ENCODE data around the gene KCNK4. TPM values are rescaled to one million over a fixed set of nuclear protein-coding genes. Genes with fewer than 3 reads are reported as not detected.

The KCNK4 gene
- total and polyA plus RNA-seq, 2 of the 13 experiments (the other 11 are each of a cell fraction or from before 2014, with no cell fraction given), result not detected

DNA sequence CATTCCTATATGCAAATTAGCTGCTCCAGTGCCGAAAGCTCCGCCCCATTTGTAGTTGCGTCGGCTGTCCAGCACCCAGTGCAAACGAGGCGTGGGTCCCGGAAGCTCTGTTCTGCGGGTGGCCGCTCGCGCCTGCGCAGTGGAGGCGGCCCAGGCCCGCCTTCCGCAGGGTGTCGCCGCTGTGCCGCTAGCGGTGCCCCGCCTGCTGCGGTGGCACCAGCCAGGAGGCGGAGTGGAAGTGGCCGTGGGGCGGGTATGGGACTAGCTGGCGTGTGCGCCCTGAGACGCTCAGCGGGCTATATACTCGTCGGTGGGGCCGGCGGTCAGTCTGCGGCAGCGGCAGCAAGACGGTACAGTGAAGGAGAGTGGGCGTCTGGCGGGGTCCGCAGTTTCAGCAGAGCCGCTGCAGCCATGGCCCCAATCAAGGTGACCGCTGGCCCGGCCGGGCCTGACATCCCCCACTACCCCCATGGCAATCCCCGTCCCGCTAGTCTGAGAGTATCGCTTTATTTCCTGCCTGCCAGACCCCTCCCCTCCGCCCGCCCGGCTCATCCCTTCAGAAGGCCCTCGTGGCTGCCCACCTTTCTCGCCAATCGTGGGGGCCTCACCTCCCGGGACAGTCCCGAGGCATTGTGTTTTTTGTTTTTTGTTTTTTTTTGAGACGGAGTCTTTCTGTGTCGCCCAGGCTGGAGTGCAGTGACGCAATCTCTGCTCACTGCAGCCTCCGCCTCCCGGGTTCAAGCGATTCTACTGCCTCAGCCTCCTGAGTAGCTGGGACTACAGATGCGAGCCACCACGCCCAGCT, 27.1 kb downstream of the KCNK4 start, which contains the start of gene PRDX5 (continued):
- TF ChIP-seq RXRB (CRISPR knock-in tag; IDR thresholded peaks at IDR 0.05; ENCODE audit: borderline replicate concordance) (no peak), ZEB1 (IDR thresholded peaks at IDR 0.05; ENCODE audit: insufficient replicate concordance, low read depth) (no peak), FIP1L1 (IDR thresholded peaks at IDR 0.05; ENCODE audit: borderline replicate concordance, insufficient read depth, low read depth, low read length) (0 out of 2 replicates have a peak, but pooled peaks have one; percentile 37), CBX1 (IDR thresholded peaks at IDR 0.05; ENCODE audit: low read depth) (peak; percentile 88), PITX1 (CRISPR knock-in tag; IDR thresholded peaks at IDR 0.05) (no peak), KMT2A (CRISPR knock-in tag; IDR thresholded peaks at IDR 0.05) (peak; percentile 69; the same call in 1 of the 2 replicates), ZNF331 (CRISPR knock-in tag; IDR thresholded peaks at IDR 0.05) (peak; percentile 49), ZNF788 (CRISPR knock-in tag; IDR thresholded peaks at IDR 0.05; ENCODE audit: borderline replicate concordance) (no peak), TRIM24 (CRISPR knock-in tag; IDR thresholded peaks at IDR 0.05) (no peak), ZMYM2 (CRISPR knock-in tag; IDR thresholded peaks at IDR 0.05) (no peak), NFYB (CRISPR knock-in tag; IDR thresholded peaks at IDR 0.05) (no peak)
- TF ChIP-seq, protein P1, sequence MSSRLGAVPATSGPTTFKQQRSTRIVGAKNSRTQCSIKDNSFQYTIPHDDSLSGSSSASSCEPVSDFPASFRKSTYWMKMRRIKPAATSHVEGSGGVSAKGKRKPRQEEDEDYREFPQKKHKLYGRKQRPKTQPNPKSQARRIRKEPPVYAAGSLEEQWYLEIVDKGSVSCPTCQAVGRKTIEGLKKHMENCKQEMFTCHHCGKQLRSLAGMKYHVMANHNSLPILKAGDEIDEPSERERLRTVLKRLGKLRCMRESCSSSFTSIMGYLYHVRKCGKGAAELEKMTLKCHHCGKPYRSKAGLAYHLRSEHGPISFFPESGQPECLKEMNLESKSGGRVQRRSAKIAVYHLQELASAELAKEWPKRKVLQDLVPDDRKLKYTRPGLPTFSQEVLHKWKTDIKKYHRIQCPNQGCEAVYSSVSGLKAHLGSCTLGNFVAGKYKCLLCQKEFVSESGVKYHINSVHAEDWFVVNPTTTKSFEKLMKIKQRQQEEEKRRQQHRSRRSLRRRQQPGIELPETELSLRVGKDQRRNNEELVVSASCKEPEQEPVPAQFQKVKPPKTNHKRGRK (CRISPR knock-in tag; IDR thresholded peaks at IDR 0.05), result no peak
- TF ChIP-seq, protein P2, sequence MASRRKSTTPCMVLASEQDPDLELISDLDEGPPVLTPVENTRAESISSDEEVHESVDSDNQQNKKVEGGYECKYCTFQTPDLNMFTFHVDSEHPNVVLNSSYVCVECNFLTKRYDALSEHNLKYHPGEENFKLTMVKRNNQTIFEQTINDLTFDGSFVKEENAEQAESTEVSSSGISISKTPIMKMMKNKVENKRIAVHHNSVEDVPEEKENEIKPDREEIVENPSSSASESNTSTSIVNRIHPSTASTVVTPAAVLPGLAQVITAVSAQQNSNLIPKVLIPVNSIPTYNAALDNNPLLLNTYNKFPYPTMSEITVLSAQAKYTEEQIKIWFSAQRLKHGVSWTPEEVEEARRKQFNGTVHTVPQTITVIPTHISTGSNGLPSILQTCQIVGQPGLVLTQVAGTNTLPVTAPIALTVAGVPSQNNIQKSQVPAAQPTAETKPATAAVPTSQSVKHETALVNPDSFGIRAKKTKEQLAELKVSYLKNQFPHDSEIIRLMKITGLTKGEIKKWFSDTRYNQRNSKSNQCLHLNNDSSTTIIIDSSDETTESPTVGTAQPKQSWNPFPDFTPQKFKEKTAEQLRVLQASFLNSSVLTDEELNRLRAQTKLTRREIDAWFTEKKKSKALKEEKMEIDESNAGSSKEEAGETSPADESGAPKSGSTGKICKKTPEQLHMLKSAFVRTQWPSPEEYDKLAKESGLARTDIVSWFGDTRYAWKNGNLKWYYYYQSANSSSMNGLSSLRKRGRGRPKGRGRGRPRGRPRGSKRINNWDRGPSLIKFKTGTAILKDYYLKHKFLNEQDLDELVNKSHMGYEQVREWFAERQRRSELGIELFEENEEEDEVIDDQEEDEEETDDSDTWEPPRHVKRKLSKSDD (CRISPR knock-in tag; IDR thresholded peaks at IDR 0.05; ENCODE audit: low read depth), result no peak
- TF ChIP-seq, protein P3, sequence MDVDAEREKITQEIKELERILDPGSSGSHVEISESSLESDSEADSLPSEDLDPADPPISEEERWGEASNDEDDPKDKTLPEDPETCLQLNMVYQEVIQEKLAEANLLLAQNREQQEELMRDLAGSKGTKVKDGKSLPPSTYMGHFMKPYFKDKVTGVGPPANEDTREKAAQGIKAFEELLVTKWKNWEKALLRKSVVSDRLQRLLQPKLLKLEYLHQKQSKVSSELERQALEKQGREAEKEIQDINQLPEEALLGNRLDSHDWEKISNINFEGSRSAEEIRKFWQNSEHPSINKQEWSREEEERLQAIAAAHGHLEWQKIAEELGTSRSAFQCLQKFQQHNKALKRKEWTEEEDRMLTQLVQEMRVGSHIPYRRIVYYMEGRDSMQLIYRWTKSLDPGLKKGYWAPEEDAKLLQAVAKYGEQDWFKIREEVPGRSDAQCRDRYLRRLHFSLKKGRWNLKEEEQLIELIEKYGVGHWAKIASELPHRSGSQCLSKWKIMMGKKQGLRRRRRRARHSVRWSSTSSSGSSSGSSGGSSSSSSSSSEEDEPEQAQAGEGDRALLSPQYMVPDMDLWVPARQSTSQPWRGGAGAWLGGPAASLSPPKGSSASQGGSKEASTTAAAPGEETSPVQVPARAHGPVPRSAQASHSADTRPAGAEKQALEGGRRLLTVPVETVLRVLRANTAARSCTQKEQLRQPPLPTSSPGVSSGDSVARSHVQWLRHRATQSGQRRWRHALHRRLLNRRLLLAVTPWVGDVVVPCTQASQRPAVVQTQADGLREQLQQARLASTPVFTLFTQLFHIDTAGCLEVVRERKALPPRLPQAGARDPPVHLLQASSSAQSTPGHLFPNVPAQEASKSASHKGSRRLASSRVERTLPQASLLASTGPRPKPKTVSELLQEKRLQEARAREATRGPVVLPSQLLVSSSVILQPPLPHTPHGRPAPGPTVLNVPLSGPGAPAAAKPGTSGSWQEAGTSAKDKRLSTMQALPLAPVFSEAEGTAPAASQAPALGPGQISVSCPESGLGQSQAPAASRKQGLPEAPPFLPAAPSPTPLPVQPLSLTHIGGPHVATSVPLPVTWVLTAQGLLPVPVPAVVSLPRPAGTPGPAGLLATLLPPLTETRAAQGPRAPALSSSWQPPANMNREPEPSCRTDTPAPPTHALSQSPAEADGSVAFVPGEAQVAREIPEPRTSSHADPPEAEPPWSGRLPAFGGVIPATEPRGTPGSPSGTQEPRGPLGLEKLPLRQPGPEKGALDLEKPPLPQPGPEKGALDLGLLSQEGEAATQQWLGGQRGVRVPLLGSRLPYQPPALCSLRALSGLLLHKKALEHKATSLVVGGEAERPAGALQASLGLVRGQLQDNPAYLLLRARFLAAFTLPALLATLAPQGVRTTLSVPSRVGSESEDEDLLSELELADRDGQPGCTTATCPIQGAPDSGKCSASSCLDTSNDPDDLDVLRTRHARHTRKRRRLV (CRISPR knock-in tag; IDR thresholded peaks at IDR 0.05), result peak; percentile 25; the same call in 1 of the 2 replicates
- TF ChIP-seq, protein P4, sequence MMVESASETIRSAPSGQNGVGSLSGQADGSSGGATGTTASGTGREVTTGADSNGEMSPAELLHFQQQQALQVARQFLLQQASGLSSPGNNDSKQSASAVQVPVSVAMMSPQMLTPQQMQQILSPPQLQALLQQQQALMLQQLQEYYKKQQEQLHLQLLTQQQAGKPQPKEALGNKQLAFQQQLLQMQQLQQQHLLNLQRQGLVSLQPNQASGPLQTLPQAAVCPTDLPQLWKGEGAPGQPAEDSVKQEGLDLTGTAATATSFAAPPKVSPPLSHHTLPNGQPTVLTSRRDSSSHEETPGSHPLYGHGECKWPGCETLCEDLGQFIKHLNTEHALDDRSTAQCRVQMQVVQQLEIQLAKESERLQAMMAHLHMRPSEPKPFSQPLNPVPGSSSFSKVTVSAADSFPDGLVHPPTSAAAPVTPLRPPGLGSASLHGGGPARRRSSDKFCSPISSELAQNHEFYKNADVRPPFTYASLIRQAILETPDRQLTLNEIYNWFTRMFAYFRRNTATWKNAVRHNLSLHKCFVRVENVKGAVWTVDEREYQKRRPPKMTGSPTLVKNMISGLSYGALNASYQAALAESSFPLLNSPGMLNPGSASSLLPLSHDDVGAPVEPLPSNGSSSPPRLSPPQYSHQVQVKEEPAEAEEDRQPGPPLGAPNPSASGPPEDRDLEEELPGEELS (CRISPR knock-in tag; IDR thresholded peaks at IDR 0.05), result no peak

Data from HepG2 (cell line).